HCT116 (cell line): ENCODE measurements around the gene TCF7L1. TPM values are rescaled to one million over a fixed set of nuclear protein-coding genes. Genes with fewer than 3 reads are reported as not detected.

ENCODE experiments used
- ATAC-seq: fragments of 200-7000 bp; cut with Tn5 transposase; 2 replicates; pipeline ENCODE4 v1.9.1; 2020; ENCODE audit warnings: mild to moderate bottlenecking, moderate library complexity
- BruUV-seq: library from RNA; stranded (reverse); fragments of 400-500 nt; replicated peaks from 2 replicates; lab custom pipeline; 2021; lab: Mats Ljungman, UMichigan
- CTCF ChIA-PET: fragments of 300-600 bp; sonication (Branson Sonifier 250); formaldehyde crosslinking; loops from one replicate; lab custom pipeline; 2021; ENCODE audit warnings: antibody characterized with exemption; lab: Charles Lee
- POLR2A ChIA-PET: fragments of 300-600, 350-600 bp; sonication (Branson Sonifier 250); formaldehyde crosslinking; loops from one replicate; lab custom pipeline; 2021; ENCODE audit warnings: antibody characterized with exemption; lab: Charles Lee
- RAD21 ChIA-PET, 2 experiments: fragments of 300-600 bp; sonication (Branson Sonifier 250); formaldehyde crosslinking; loops; one replicate each; lab custom pipeline; 2023; ENCODE audit warnings: low total read pairs in 2 of 2; ENCODE audit not compliant: uncharacterized antibody in 2 of 2, unreplicated experiment in 2 of 2, low non-redundant PET in 1 of 2; lab: Charles Lee
- DNase-seq: peaks from one replicate; pipeline ENCODE4 v3.0.0-alpha.2; 2010; ENCODE audit warnings: low read depth, low spot score
- H2AFZ ChIP-seq: fragments of 200-600 bp; shearing (Covaris generic), sonication (generic); 2 replicates; pipeline ENCODE4 v1.6.1; 2017; ENCODE audit warnings: low read depth, mixed run types, mixed read lengths, antibody characterized with exemption, low read length; ENCODE audit not compliant: poor library complexity, severe bottlenecking
- H3K27ac ChIP-seq: 2 replicates; pipeline ENCODE4 v1.5.1; 2012; ENCODE audit warnings: low read depth, low read length
- H3K27me3 ChIP-seq: fragments of 200-600 bp; sonication (generic); 2 replicates; pipeline ENCODE4 v1.6.1; 2016; ENCODE audit warnings: mixed run types, low read length, mixed read lengths; ENCODE audit not compliant: insufficient read depth
- H3K36me3 ChIP-seq, 2 experiments: fragments of 200-500 bp in 1 of 2; fragments of 200-600 bp in 1 of 2; sonication (Bioruptor generic) in 1 of 2; sonication (generic) in 1 of 2; 2 replicates each; pipeline versions ENCODE4 v1.5.1 to v1.6.1; 2014 to 2016; ENCODE audit warnings: low read length in 2 of 2, inconsistent platforms in 1 of 2, mixed read lengths in 1 of 2, mixed run types in 1 of 2; ENCODE audit not compliant: insufficient read depth in 2 of 2, control insufficient read depth in 1 of 2
- H3K4me1 ChIP-seq, 2 experiments: fragments of 200-600 bp in 1 of 2; sonication (generic) in 1 of 2; 2 replicates each; pipeline versions ENCODE4 v1.5.1 to v1.6.1; 2012 to 2017; ENCODE audit warnings: low read length in 2 of 2, inconsistent platforms in 1 of 2, mild to moderate bottlenecking in 1 of 2, mixed read lengths in 1 of 2, mixed run types in 1 of 2, moderate library complexity in 1 of 2; ENCODE audit not compliant: insufficient read depth in 2 of 2, control insufficient read depth in 1 of 2
- H3K4me2 ChIP-seq: fragments of 200-600 bp; sonication (generic); 2 replicates; pipeline ENCODE4 v1.6.1; 2017; ENCODE audit warnings: mixed run types, low read length, mixed read lengths
- H3K4me3 ChIP-seq, 2 experiments: fragments of 200-600 bp in 1 of 2; sonication (generic) in 1 of 2; replicated peaks in 1 of 2; 2 replicates each; pipeline ENCODE4 v1.5.1; 2011 to 2016; ENCODE audit warnings: low read length in 2 of 2, control low read depth in 1 of 2, low read depth in 1 of 2, mild to moderate bottlenecking in 1 of 2, mixed read lengths in 1 of 2, mixed run types in 1 of 2
- H3K79me2 ChIP-seq: fragments of 200-600 bp; sonication (generic); 2 replicates; pipeline ENCODE4 v1.6.1; 2017; ENCODE audit warnings: mild to moderate bottlenecking, mixed run types, low read length, moderate library complexity, mixed read lengths; ENCODE audit not compliant: insufficient read depth
- H3K9ac ChIP-seq: fragments of 200-600 bp; sonication (generic); 2 replicates; pipeline ENCODE4 v1.6.1; 2016; ENCODE audit warnings: low read length, mixed read lengths
- H3K9me2 ChIP-seq: fragments of 200-600 bp; sonication (generic), shearing (Covaris generic); 2 replicates; pipeline ENCODE4 v1.6.1; 2017; ENCODE audit warnings: mixed run types, mild to moderate bottlenecking, moderate library complexity; ENCODE audit not compliant: insufficient read depth
- H3K9me3 ChIP-seq, 2 experiments: fragments of 200-500 bp in 1 of 2; fragments of 200-600 bp in 1 of 2; sonication (Bioruptor generic) in 1 of 2; sonication (generic) in 1 of 2; 2 replicates each; pipeline ENCODE4 v1.6.1; 2014 to 2017; ENCODE audit warnings: low read length in 2 of 2, mixed read lengths in 2 of 2, inconsistent platforms in 1 of 2, low read depth in 1 of 2, mild to moderate bottlenecking in 1 of 2, mixed run types in 1 of 2, moderate library complexity in 1 of 2; ENCODE audit not compliant: control insufficient read depth in 1 of 2, insufficient read depth in 1 of 2
- H4K20me1 ChIP-seq: fragments of 200-600 bp; sonication (generic), shearing (Covaris generic); 2 replicates; pipeline ENCODE4 v1.6.1; 2017; ENCODE audit warnings: mixed run types, mild to moderate bottlenecking, moderate library complexity; ENCODE audit not compliant: insufficient read depth
- CBX3 ChIP-seq: IDR thresholded peaks from 2 replicates; pipeline ENCODE4 v1.6.1; 2012; ENCODE audit warnings: low read depth
- EZH2 ChIP-seq: fragments of 200-600 bp; sonication (generic); IDR thresholded peaks from 2 replicates; pipeline ENCODE4 v1.6.1; 2017; ENCODE audit warnings: antibody characterized with exemption, mixed run types
- JUND ChIP-seq: IDR thresholded peaks from 2 replicates; pipeline ENCODE4 v1.6.1; 2012
- POLR2AphosphoS5 ChIP-seq: IDR thresholded peaks from 2 replicates; pipeline ENCODE4 v1.6.1; 2011; ENCODE audit warnings: mild to moderate bottlenecking, low read depth, low read length, moderate library complexity
- RAD21 ChIP-seq: IDR thresholded peaks from 2 replicates; pipeline ENCODE4 v1.6.1; 2012; ENCODE audit warnings: low read depth, mild to moderate bottlenecking
- REST ChIP-seq: IDR thresholded peaks from 2 replicates; pipeline ENCODE4 v1.6.1; 2012; ENCODE audit warnings: low read depth
- SP1 ChIP-seq: IDR thresholded peaks from 2 replicates; pipeline ENCODE4 v1.6.1; 2012; ENCODE audit warnings: low read depth
- SRF ChIP-seq: IDR thresholded peaks from 2 replicates; pipeline ENCODE4 v1.6.1; 2012; ENCODE audit warnings: low read depth
- YY1 ChIP-seq: IDR thresholded peaks from 2 replicates; pipeline ENCODE4 v1.6.1; 2011; ENCODE audit warnings: low read length, low read depth, moderate library complexity, mild to moderate bottlenecking; ENCODE audit not compliant: insufficient replicate concordance; ENCODE audit errors: extremely low read depth
- ZBTB33 ChIP-seq: IDR thresholded peaks from 2 replicates; pipeline ENCODE4 v1.6.1; 2011; ENCODE audit warnings: mild to moderate bottlenecking, low read length, moderate library complexity; ENCODE audit not compliant: insufficient replicate concordance; ENCODE audit errors: extremely low read depth
- ZFX ChIP-seq: fragments of 450-650 bp; IDR thresholded peaks from 2 replicates; pipeline ENCODE4 v1.6.1; 2017
- intact Hi-C: fragments of 100-400 bp; cut with micrococcal nuclease; formaldehyde crosslinking; loops from 2 replicates; pipeline ENCODE4 v1.10.0; 2022
- total RNA-seq: library from RNA; stranded (reverse); gene quantifications from one replicate; pipeline ENCODE4 v1.2.1, GENCODE V29; 2021; ENCODE audit not compliant: unreplicated experiment
- TF ChIP-seq, protein P1 (sequence below): IDR thresholded peaks from 2 replicates; pipeline ENCODE4 v1.6.1; 2012
- TF ChIP-seq, protein P2 (sequence below): IDR thresholded peaks from 2 replicates; pipeline ENCODE4 v1.6.1; 2012

Gene TCF7L1
- total RNA-seq, 1 experiment from 2014 or later: 10.3 TPM

- Histone ChIP-seq H3K27ac (no peak overlapping the region), H3K4me2 (no peak overlapping the region), H3K9me2 (no peaks in the 10 kb centered on the region), H4K20me1 (no peaks in the 10 kb centered on the region), H3K27me3 (no peaks in the 10 kb centered on the region), H3K9me3 (no peaks in the 10 kb centered on the region), H3K79me2 (no peaks in the 10 kb centered on the region), H3K4me1 (no peaks in the 10 kb centered on the region), H3K9ac (no peak overlapping the region), H2AFZ (no peak overlapping the region), H3K4me3 (no peak overlapping the region), H3K36me3 (no peaks in the 10 kb centered on the region)
- RAD21 ChIA-PET: no interaction called here
- no TSS peak for BruUV-seq
- intact Hi-C loops: no loop called here
- CTCF ChIA-PET: no interaction called here
- DNase-seq: no peak
- no peak for ATAC-seq
- TF ChIP-seq ZFX: no peak
- TF ChIP-seq, protein P1, sequence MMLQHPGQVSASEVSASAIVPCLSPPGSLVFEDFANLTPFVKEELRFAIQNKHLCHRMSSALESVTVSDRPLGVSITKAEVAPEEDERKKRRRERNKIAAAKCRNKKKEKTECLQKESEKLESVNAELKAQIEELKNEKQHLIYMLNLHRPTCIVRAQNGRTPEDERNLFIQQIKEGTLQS: no peak
- TF ChIP-seq, protein P2, sequence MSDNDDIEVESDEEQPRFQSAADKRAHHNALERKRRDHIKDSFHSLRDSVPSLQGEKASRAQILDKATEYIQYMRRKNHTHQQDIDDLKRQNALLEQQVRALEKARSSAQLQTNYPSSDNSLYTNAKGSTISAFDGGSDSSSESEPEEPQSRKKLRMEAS: no peak
- POLR2A ChIA-PET: no interaction called here
These were observed 104.8 kb downstream of the TCF7L1 start for GRCh38 chr2:85237849-85238565.

DNA sequence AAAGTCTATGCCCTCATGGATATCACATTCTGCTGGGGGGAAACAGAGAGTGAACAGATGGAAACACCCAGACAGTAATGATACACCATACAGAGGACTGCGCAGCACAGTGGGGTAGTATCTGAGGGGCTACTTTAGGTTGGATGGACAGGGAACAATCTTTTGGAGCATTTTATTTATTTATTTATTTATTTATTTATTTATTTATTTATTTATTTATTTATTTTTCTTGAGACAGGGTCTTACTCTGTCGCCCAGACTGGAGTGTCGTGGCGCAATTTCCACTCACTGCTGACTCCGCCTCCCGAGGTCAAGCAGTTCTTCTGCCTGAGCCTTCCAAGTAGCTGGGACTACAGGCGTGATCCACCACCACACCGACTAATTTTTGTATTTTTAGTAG, 105.4 kb downstream of the TCF7L1 start:
- H3K9me3 ChIP-seq: no peaks in the 10 kb centered on the region
- no peaks in the 10 kb centered on the region for H3K9me2 ChIP-seq
- ChIA-PET CTCF (no interaction called here), POLR2A (no interaction called here), RAD21 (no interaction called here)
- no TSS peak for BruUV-seq
- no peaks in the 10 kb centered on the region for H3K27me3 ChIP-seq
- H3K36me3 ChIP-seq: no peaks in the 10 kb centered on the region
- no peaks in the 10 kb centered on the region; a peak in 1 of 4 replicates for H3K4me1 ChIP-seq
- H3K79me2 ChIP-seq: no peaks in the 10 kb centered on the region
- H3K27ac ChIP-seq: no peak overlapping the region
- intact Hi-C loops: no loop called here
- DNase-seq (no peak), ATAC-seq (no peak)
- no peak overlapping the region for H3K4me2 ChIP-seq
- H2AFZ ChIP-seq: no peak overlapping the region
- H4K20me1 ChIP-seq: no peaks in the 10 kb centered on the region
- H3K4me3 ChIP-seq: no peak overlapping the region
- no peak overlapping the region for H3K9ac ChIP-seq
- TF ChIP-seq EZH2: no peak
- TF ChIP-seq YY1: no peak
- TF ChIP-seq JUND: no peak
- no peak for TF ChIP-seq REST
- TF ChIP-seq RAD21: no peak
- TF ChIP-seq SRF: no peak
- no peak for TF ChIP-seq CBX3
- TF ChIP-seq, protein P2: no peak
- TF ChIP-seq POLR2AphosphoS5: no peak
- TF ChIP-seq, protein P1: no peak
- TF ChIP-seq SP1: no peak
- no peak for TF ChIP-seq ZBTB33
- no peak for TF ChIP-seq ZFX
